Subcutaneous adipose tissue (tissue), 4 donors: ENCODE results near the gene GGA3. TPM values are rescaled to one million over a fixed set of nuclear protein-coding genes. Genes with fewer than 3 reads are reported as not detected.

ENCODE experiments used
- total RNA-seq, 4 donors: library from RNA; depleted of rRNA; stranded (reverse); fragments of >200 nt; gene quantifications; one replicate each; pipeline ENCODE4 v1.1.0, GENCODE V29; 2016
- TF ChIP-seq, protein P1 (sequence below): fragments of 450-650 bp; IDR thresholded peaks from one replicate; pipeline ENCODE4 v1.5.1; 2016; ENCODE audit warnings: low read depth, mild to moderate bottlenecking, control low read depth, antibody characterized with exemption, moderate library complexity

GGA3 gene
- total RNA-seq, 4 donors from 2014 or later, result 21.5 to 36.0 (median 25.0) TPM

DNA sequence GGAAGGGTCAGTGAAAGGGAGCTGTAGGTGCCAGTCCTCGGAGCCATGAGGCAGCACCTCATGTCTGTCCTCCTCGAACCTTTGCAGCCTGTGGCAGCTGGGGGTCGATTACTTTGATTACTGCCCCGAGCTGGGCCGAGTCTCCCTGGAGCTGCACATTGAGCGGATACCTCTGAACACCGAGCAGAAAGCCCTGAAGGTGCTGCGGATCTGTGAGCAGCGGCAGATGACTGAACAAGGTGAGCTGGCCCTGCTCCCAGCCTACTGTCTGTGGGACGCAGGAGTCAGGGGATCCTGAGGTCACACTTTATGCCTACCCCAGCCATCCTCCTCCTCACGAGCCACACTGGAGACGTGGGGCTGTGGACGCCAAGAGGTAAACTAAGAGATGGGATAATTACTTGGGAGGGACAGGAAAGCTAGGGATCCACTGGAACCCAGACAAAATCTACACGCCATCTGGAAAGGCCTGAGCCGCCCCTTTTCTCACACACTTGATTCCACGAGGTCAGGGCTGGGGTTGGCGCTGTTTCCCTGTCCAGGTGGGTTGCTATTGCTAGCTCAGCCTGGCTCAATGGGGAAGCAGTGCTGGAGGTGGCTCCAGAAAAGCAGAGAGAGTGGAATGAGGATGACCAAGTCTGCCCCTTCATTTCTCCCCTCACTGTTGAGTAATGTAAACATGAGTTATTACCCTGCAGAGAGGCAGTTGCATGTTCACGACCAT lies 29.5 kb downstream of the GGA3 start:
- TF ChIP-seq, protein P1, sequence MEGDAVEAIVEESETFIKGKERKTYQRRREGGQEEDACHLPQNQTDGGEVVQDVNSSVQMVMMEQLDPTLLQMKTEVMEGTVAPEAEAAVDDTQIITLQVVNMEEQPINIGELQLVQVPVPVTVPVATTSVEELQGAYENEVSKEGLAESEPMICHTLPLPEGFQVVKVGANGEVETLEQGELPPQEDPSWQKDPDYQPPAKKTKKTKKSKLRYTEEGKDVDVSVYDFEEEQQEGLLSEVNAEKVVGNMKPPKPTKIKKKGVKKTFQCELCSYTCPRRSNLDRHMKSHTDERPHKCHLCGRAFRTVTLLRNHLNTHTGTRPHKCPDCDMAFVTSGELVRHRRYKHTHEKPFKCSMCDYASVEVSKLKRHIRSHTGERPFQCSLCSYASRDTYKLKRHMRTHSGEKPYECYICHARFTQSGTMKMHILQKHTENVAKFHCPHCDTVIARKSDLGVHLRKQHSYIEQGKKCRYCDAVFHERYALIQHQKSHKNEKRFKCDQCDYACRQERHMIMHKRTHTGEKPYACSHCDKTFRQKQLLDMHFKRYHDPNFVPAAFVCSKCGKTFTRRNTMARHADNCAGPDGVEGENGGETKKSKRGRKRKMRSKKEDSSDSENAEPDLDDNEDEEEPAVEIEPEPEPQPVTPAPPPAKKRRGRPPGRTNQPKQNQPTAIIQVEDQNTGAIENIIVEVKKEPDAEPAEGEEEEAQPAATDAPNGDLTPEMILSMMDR, result no peak

DNA sequence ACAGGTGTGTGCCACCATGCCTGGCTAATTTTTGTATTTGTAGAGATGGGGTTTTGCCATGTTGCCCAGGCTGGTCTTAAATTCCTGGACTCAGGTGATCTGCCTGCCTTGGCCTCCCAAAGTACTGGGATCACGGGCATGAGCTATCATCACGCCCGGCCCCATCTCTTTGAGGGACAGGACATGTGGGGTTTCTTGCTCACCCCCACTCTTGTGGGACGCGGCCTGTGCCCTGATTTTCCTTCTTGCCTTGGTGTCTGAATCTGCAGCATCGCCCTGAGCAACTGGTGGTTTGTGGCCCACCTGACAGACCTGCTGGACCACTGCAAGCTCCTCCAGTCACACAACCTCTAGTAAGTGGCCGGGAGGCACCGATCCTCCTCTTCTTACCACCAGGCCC lies 30.3 kb downstream of the GGA3 start:
- TF ChIP-seq, protein P1, result no peak

DNA sequence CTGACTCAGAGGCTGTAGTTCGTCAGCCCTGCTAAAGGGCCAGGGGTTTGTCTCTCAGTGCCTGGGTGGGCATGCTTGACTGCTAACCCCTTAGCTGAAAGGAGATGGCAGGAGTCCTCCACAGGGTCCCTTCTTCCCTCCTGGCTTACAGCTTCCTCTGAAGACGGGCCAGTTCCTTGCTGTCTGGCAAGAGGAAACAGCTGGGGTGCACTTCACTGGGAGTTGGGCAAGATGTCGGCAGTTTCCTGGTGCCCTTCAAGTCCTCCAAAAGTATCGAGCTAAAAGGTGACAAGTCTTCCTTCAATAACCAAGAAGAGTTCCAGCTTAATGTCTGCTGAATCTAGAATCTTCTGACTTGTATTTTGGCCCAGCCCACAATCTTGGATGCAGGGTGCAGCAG lies 32.6 kb downstream of the GGA3 start:
- TF ChIP-seq, protein P1, result no peak

DNA sequence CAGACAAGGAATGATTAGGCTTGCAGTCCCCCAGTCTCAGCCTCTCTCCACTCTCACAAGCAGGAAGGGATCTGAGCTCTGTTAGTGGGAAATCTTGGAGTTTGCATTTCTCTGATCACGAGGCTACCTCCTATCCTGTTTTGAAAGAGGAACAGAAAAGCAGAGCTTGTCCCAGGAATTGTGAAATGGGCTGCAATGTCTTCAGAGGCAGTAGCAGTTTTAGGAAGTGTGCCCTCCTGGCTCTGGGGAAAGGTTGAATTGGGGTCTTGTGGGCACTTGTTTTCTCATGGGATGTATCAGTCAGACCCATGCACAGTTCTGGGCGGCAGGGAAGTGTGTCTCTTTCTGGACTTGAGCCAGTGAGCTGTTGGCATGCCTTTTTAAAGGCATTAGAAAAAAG lies 33.1 kb downstream of the GGA3 start:
- TF ChIP-seq, protein P1, result no peak

DNA sequence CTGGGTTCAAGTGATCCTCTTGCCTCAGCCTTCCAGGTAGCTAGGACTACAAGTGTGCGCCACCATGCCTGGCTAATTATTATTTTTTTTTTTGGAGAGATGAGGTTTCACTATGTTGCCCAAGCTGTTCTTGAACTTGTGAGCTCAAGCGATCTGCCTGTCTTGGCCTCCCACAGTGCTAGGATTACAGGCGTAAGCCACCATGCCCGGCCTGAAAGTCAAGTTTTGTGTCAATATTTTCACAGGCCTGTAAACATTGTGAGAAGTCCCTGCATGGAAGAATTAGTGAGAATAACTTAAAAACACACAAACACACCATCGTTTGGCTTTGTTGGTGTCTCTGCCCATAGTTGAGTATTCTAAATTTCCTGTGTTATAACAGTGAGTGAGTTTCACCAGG lies 33.7 kb downstream of the GGA3 start:
- TF ChIP-seq, protein P1, result no peak

DNA sequence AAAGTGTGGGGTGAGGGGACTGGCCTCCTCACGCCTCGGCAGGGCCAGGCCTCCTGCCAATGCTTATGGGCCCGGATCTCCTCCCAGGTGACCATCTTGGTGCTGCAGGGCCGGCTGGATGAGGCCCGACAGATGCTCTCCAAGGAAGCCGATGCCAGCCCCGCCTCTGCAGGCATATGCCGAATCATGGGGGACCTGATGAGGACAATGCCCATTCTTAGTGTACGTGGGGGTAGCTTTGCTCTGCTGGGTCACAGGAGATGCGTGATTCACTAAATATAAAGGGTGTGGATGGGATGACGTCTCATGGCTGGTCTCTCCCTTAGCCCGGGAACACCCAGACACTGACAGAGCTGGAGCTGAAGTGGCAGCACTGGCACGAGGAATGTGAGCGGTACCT lies 36.4 kb downstream of the GGA3 start:
- TF ChIP-seq, protein P1, result no peak

DNA sequence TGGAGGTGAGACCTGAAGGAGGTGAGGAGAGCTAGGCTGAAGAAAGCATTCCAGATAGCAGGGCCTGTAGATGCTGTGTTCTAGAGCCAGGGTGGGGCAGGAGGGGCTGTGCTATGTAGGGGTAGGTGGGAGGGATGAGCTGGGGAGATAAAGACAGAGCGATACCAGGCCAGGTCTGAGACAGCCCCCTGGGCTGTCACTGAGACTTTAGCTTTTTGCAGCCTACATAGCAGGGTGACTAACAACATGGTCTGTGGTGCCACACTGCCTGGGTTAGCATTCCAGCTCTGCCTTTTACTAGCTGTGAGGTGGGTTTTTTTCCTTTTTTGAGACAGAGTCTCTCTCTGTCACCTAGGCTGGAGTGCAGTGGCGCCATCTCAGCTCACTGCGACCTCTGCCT lies 41.6 kb downstream of the GGA3 start:
- TF ChIP-seq, protein P1, result no peak
